Stimulated activated CD4-positive, alpha-beta T cell treated with anti-CD3 and anti-CD28 coated beads, Interleukin-4, amount 100 ng/mL, for 24 hours (primary cell): ENCODE results near the gene VAMP8.
A peak's percentile ranks its signal among the peaks of the same experiment; 100 is the strongest.
"Not testable (repeated sequence)": the region's sequence is repeated elsewhere in the genome, so short reads cannot be mapped to it uniquely, and the experiment has no call there.

Source experiments
- DNase-seq: peaks from one replicate; pipeline ENCODE4 v3.0.0-alpha.2; 2020

VAMP8 gene

GRCh38 chr2:85577386-85578242 lies at the start of gene VAMP8:
VAMP8 (plus strand) TSS chr2:85577586; CDS start chr2:85577647, 61 bp downstream.
- DNase-seq, result peak; percentile 70

GRCh38 chr2:85527787-85528186 lies 49.6 kb upstream of the VAMP8 start:
- no peak for DNase-seq

- no peak for DNase-seq
These were observed 49.0 kb upstream of the VAMP8 start for GRCh38 chr2:85528355-85528754.

- DNase-seq, result no peak
These were observed 47.6 kb upstream of the VAMP8 start for GRCh38 chr2:85529809-85530208.

GRCh38 chr2:85531589-85531988 lies 45.8 kb upstream of the VAMP8 start:
- no peak for DNase-seq

- no peak for DNase-seq
These were observed 43.3 kb upstream of the VAMP8 start for GRCh38 chr2:85534099-85534498.

- DNase-seq, result no peak
These were observed 42.5 kb upstream of the VAMP8 start for GRCh38 chr2:85534881-85535280.

GRCh38 chr2:85536479-85536878 lies 40.9 kb upstream of the VAMP8 start:
- no peak for DNase-seq

- peak; percentile 45 for DNase-seq
These were observed 39.5 kb upstream of the VAMP8 start for GRCh38 chr2:85537600-85538506.

GRCh38 chr2:85538507-85539360 lies 38.7 kb upstream of the VAMP8 start, which contains the start of gene MAT2A:
MAT2A (plus strand) TSS chr2:85539168; CDS start chr2:85539288, 120 bp downstream.
- DNase-seq, result peak; percentile 91

GRCh38 chr2:85539361-85540132 lies 37.8 kb upstream of the VAMP8 start:
- peak; percentile 83 for DNase-seq

GRCh38 chr2:85540133-85540648 lies 37.2 kb upstream of the VAMP8 start:
- DNase-seq, result no peak

GRCh38 chr2:85541262-85541661 lies 36.1 kb upstream of the VAMP8 start:
- DNase-seq, result no peak

GRCh38 chr2:85541753-85542457 lies 35.5 kb upstream of the VAMP8 start:
- no peak for DNase-seq

- no peak for DNase-seq
These were observed 34.6 kb upstream of the VAMP8 start for GRCh38 chr2:85542777-85543176.

- DNase-seq, result not testable (repeated sequence)
These were observed 33.1 kb upstream of the VAMP8 start for GRCh38 chr2:85544254-85544691.

- not testable (repeated sequence) for DNase-seq
These were observed 32.2 kb upstream of the VAMP8 start for GRCh38 chr2:85544915-85545779.

GRCh38 chr2:85545780-85546240 lies 31.6 kb upstream of the VAMP8 start:
- DNase-seq, result no peak

- DNase-seq, result no peak
These were observed 30.1 kb upstream of the VAMP8 start for GRCh38 chr2:85547089-85547858.
